ENCODE measurements around the gene STXBP6.

Gene STXBP6

DNA sequence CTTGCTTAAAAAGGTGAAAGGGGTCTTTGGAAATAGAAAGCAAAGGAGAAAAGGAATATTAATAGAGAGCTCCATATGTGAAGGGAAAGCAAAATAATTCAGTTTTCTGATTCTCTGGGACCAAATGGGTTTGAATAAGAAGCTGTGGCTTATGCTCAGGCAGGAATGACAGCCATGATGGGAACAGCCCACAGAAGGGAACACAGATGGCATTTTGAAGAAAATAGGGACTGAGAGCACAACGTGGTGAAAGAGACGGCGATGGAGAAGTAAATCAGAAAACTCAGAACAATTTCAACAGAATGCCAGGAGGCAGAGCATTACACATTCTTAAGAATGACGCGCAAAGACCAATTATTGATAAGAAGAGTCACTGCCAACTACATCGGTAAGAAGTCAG is 102.8 kb downstream of the STXBP6 start:
- H3K4me2 ChIP-seq (ENCODE audit: low read depth, low read length, poor library complexity, severe bottlenecking) = no peak overlapping the region
- H3K9me3 ChIP-seq (ENCODE audit: insufficient read depth, low read length) = no peaks in the 10 kb centered on the region
- no peak overlapping the region for H2AFZ ChIP-seq (ENCODE audit: low read depth, low read length, severe bottlenecking)
- H3F3A ChIP-seq (ENCODE audit: insufficient read depth) = no peaks in the 10 kb centered on the region
- no peaks in the 10 kb centered on the region for H3K79me2 ChIP-seq (ENCODE audit: insufficient read depth, low read length)
- H3K36me3 ChIP-seq (ENCODE audit: low read length) = no peaks in the 10 kb centered on the region
- no peak for TF ChIP-seq CTCF (IDR thresholded peaks at IDR 0.05; ENCODE audit: insufficient read depth, low read length, poor library complexity, severe bottlenecking)
- TF ChIP-seq EZH2phosphoT487 (conservative IDR thresholded peaks at IDR 0.05; ENCODE audit: low read length) = no peak
- H3K27ac ChIP-seq (ENCODE audit: low read depth, low read length) = no peak overlapping the region
- no peaks in the 10 kb centered on the region for H3K9me2 ChIP-seq (replicated peaks; ENCODE audit: insufficient read depth, low read length)
- no peaks in the 10 kb centered on the region for H3K27me3 ChIP-seq (ENCODE audit: low read length)
- H3K9ac ChIP-seq (ENCODE audit: low read length) = no peak overlapping the region
- H4K20me1 ChIP-seq (ENCODE audit: low read depth, low read length) = no peaks in the 10 kb centered on the region
- no peak overlapping the region for H3K4me3 ChIP-seq (ENCODE audit: insufficient read depth, low read length, poor library complexity, severe bottlenecking)

GRCh38 chr14:24944800-24945199 is 105.1 kb downstream of the STXBP6 start:
- Histone ChIP-seq H3K4me3 (ENCODE audit: insufficient read depth, low read length, poor library complexity, severe bottlenecking) (no peak overlapping the region), H3K4me2 (ENCODE audit: low read depth, low read length, poor library complexity, severe bottlenecking) (no peak overlapping the region), H4K20me1 (ENCODE audit: low read depth, low read length) (no peaks in the 10 kb centered on the region), H2AFZ (ENCODE audit: low read depth, low read length, severe bottlenecking) (no peak overlapping the region), H3K9ac (ENCODE audit: low read length) (no peak overlapping the region), H3K9me3 (ENCODE audit: insufficient read depth, low read length) (no peaks in the 10 kb centered on the region), H3K9me2 (replicated peaks; ENCODE audit: insufficient read depth, low read length) (no peaks in the 10 kb centered on the region), H3K27me3 (ENCODE audit: low read length) (no peaks in the 10 kb centered on the region), H3F3A (ENCODE audit: insufficient read depth) (no peaks in the 10 kb centered on the region), H3K27ac (ENCODE audit: low read depth, low read length) (no peak overlapping the region), H3K36me3 (ENCODE audit: low read length) (no peaks in the 10 kb centered on the region), H3K79me2 (ENCODE audit: insufficient read depth, low read length) (no peaks in the 10 kb centered on the region)
- TF ChIP-seq CTCF (IDR thresholded peaks at IDR 0.05; ENCODE audit: insufficient read depth, low read length, poor library complexity, severe bottlenecking) = no peak
- no peak for TF ChIP-seq EZH2phosphoT487 (conservative IDR thresholded peaks at IDR 0.05; ENCODE audit: low read length)

DNA sequence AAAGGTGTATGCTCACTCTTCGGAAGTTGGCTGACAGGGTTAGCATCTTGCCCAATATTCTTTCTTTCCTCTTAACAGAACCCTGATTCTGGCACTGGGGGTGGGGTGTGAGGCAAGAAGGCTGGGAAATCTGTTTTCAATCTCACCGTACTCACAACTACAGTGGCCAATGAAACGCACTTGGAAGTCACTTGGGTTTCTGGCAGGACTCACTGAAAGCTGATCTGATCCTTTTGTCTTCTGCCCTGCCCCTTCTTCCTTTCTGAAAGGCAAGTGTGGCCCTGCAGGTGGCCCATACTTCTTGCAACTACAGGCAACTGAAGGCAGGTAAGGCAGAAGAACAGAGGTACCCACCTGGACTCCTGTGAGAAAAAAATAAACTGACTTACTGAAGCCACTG is 106.9 kb downstream of the STXBP6 start:
- Histone ChIP-seq H3K9me2 (replicated peaks; ENCODE audit: insufficient read depth, low read length) (no peaks in the 10 kb centered on the region), H2AFZ (ENCODE audit: low read depth, low read length, severe bottlenecking) (no peak overlapping the region), H3K9ac (ENCODE audit: low read length) (no peak overlapping the region), H3K4me3 (ENCODE audit: insufficient read depth, low read length, poor library complexity, severe bottlenecking) (no peak overlapping the region), H3K27ac (ENCODE audit: low read depth, low read length) (no peak overlapping the region), H3K9me3 (ENCODE audit: insufficient read depth, low read length) (no peaks in the 10 kb centered on the region), H3K79me2 (ENCODE audit: insufficient read depth, low read length) (no peaks in the 10 kb centered on the region), H3K4me2 (ENCODE audit: low read depth, low read length, poor library complexity, severe bottlenecking) (no peak overlapping the region), H3K36me3 (ENCODE audit: low read length) (no peaks in the 10 kb centered on the region), H4K20me1 (ENCODE audit: low read depth, low read length) (no peaks in the 10 kb centered on the region), H3K27me3 (ENCODE audit: low read length) (no peaks in the 10 kb centered on the region), H3F3A (ENCODE audit: insufficient read depth) (no peaks in the 10 kb centered on the region)
- no peak for TF ChIP-seq CTCF (IDR thresholded peaks at IDR 0.05; ENCODE audit: insufficient read depth, low read length, poor library complexity, severe bottlenecking)
- TF ChIP-seq EZH2phosphoT487 (conservative IDR thresholded peaks at IDR 0.05; ENCODE audit: low read length) = no peak

- no peaks in the 10 kb centered on the region for H3K79me2 ChIP-seq (ENCODE audit: insufficient read depth, low read length)
- H3K9me2 ChIP-seq (replicated peaks; ENCODE audit: insufficient read depth, low read length) = no peaks in the 10 kb centered on the region
- TF ChIP-seq CTCF (IDR thresholded peaks at IDR 0.05; ENCODE audit: insufficient read depth, low read length, poor library complexity, severe bottlenecking) (no peak), EZH2phosphoT487 (conservative IDR thresholded peaks at IDR 0.05; ENCODE audit: low read length) (no peak)
- H3K9me3 ChIP-seq (ENCODE audit: insufficient read depth, low read length) = no peaks in the 10 kb centered on the region
- H3K27me3 ChIP-seq (ENCODE audit: low read length) = no peaks in the 10 kb centered on the region
- H3K4me2 ChIP-seq (ENCODE audit: low read depth, low read length, poor library complexity, severe bottlenecking) = no peak overlapping the region
- no peak overlapping the region for H3K27ac ChIP-seq (ENCODE audit: low read depth, low read length)
- no peak overlapping the region for H3K4me3 ChIP-seq (ENCODE audit: insufficient read depth, low read length, poor library complexity, severe bottlenecking)
- no peaks in the 10 kb centered on the region for H3F3A ChIP-seq (ENCODE audit: insufficient read depth)
- H3K36me3 ChIP-seq (ENCODE audit: low read length) = no peaks in the 10 kb centered on the region
- no peak overlapping the region for H3K9ac ChIP-seq (ENCODE audit: low read length)
- H2AFZ ChIP-seq (ENCODE audit: low read depth, low read length, severe bottlenecking) = no peak overlapping the region
- no peaks in the 10 kb centered on the region for H4K20me1 ChIP-seq (ENCODE audit: low read depth, low read length)
Measured at GRCh38 chr14:24941719-24942118, 108.2 kb downstream of the STXBP6 start.

Measured in SU-DHL-6 (cell line).